NCI-H2196 treated with DMSO at 0.1 percent for 48 hours (cell line): ENCODE data around the gene RHOF.

Experiments used
- DNase-seq: peaks from one replicate; lab custom pipeline; 2025; ENCODE audit not compliant: unreplicated experiment; lab: John Stamatoyannopoulos, UW

RHOF gene

DNA sequence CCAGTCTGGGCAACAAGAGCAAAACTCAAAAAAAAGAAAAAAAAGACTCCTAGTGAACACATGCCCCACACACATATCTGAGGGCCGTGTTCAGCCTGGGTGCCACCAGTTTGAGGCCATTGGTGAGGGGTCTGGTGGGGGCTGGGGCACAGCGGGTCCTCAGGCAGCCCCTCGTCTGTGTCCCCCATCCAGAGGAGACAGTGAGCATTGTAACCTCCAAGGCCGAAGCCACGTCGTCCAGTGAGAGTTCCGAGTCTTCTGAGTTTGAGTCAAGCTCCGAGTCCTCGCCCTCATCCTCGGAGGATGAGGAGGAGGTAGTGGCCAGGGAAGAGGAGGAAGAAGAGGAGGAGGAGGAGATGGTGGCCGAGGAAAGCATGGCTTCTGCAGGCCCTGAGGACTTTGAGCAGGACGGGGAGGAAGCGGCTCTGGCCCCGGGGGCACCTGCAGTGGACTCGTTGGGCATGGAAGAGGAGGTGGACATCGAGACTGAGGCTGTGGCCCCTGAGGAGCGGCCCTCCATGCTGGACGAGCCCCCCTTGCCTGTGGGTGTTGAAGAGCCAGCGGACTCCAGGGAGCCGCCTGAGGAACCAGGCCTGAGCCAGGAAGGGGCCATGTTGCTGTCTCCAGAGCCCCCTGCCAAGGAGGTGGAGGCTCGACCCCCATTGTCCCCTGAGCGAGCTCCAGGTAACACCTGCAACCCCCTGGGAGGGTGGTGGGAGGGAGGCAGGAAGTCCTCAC lies 25.9 kb upstream of the RHOF start:
- no peak for DNase-seq

DNA sequence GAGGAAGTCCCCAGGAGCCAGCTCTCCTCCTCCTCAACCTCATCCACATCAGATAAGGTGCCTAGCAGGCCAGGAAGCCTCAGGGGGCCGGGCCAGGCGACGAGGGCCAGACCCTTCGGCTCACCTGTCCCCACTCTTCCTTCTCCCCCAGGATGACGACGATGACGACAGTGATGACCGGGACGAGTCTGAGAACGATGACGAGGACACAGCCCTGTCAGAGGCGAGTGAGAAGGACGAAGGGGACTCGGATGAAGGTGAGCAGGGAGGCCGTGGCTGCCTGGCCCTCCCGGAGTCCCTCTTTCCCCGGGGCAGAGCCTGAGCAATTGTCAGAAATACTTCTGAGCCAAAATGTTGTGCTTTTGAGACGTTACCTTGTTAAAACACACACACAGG lies 24.2 kb upstream of the RHOF start:
- DNase-seq, result no peak

DNA sequence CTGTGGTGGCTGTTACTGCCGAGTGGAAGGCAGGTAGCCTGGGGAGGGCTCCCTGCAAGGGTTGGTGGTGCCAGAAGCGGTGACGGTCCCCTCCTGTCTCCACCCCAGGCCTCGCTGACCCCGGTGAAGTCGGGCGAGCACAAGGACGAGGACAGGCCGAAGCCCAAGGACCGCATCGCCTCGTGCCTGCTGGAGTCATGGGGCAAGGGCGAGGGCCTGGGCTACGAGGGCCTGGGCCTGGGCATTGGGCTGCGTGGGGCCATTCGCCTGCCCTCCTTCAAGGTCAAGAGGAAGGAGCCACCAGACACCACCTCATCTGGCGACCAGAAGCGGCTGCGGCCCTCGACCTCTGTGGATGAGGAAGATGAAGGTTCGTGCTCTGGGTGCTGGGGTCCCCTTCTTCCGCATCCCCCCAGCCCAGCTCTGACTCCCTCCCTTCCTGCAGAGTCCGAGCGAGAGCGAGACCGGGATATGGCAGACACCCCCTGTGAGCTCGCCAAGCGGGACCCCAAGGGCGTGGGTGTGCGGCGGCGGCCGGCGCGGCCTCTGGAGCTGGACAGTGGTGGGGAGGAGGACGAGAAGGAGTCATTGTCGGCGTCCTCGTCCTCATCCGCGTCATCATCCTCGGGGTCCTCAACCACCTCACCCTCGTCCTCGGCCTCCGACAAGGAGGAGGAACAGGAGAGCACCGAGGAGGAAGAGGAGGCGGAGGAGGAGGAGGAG lies 23.6 kb upstream of the RHOF start:
- no peak for DNase-seq

DNA sequence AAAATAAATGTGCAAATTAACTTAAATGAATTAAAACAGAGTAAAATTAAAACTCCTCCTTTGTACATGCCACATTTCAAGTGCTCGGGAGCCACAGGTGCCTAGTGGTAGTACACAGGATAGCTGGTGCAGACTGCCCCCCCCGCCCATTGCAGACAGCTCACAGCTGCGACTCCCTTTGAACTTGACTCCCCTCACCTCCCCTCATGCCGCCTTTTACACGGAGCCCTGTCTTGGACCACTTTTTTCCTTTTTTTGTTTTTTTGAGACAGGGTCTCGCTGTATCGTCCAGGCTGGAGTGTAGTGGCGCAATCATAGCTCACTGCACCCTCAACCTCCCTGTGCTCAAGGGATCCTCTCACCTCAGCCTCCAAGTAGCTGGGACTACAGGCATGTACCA lies 21.8 kb upstream of the RHOF start:
- DNase-seq, result no peak

DNA sequence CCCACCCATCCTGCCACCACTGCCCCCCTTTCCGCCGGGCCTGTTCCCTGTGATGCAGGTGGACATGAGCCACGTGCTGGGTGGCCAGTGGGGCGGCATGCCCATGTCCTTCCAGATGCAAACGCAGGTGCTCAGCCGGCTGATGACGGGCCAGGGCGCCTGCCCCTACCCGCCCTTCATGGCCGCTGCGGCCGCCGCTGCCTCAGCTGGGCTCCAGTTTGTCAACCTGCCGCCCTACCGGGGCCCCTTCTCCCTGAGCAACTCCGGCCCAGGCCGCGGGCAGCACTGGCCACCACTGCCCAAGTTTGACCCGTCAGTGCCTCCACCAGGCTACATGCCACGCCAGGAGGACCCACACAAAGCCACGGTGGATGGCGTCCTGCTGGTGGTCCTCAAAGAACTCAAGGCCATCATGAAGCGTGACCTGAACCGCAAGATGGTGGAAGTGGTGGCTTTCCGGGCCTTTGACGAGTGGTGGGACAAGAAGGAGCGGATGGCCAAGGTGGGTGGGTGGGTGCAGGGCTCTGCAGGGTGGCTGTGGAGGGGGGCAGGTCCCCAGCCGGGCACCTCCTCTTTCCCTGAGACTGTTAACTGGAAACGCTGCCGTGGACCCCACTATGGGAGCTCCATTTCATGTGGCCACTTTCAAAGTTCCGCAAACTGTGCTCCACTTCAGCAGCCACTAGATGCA lies 21.1 kb upstream of the RHOF start:
- DNase-seq, result no peak

DNA sequence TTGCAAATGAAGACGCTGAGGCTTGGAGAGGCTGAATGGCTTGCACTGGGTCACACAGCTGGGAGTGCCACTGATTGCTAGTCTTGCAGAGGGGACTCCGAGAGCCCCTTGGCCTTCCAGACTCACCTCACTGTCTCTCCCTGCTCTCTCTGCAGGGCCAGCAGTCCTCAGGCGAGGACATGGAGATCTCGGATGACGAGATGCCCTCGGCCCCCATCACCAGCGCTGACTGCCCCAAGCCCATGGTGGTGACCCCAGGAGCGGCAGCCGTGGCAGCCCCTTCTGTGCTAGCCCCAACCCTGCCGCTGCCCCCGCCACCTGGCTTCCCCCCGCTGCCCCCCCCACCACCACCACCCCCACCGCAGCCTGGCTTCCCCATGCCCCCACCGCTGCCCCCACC lies 20.5 kb upstream of the RHOF start:
- no peak for DNase-seq

DNA sequence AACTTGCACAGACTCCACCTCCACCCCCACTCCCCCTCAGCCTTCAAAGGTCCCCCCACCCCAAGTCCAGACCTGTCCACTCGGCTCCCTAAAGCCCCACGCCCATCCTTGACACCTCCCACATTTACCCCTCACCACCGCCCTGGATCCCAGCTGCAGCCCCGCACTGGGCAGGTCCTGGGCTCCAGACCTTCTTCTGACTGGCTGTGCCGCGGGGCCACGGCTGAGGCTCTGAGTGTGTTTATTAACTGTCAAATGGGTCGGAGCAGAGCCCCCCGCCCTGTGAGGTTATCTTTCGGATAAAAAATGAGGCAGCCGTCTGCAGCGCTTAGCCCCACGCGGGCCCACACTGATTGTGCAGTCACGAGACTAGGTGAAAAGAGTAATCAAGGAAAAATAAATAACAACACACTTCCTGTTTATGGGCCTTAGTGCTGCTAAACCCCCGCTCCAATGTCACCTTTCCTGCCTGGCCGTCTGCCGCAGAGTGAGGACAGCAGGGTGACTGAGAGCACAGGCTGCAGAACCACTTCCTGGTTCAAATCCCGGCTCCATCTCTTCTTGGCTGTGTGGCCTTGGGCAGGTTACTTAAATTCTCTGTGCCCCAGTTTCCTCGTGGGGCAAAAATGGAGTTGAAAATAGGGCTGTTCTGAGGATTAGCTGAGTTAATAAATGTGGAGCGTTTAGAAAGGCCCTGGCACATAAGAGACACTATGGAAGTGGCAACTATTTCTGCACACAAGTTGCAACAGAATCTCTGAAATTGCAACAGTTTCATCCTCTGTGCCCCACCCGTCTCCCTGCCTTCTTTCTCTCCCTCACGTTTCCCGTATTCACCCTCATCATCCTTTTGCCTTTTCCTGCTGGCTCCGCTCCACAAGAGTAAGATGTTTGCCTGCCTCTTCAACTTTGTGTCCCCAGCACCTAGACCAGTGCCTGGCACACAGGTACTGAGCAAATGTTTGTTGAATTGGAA lies 19.7 kb upstream of the RHOF start:
- DNase-seq, result no peak

DNA sequence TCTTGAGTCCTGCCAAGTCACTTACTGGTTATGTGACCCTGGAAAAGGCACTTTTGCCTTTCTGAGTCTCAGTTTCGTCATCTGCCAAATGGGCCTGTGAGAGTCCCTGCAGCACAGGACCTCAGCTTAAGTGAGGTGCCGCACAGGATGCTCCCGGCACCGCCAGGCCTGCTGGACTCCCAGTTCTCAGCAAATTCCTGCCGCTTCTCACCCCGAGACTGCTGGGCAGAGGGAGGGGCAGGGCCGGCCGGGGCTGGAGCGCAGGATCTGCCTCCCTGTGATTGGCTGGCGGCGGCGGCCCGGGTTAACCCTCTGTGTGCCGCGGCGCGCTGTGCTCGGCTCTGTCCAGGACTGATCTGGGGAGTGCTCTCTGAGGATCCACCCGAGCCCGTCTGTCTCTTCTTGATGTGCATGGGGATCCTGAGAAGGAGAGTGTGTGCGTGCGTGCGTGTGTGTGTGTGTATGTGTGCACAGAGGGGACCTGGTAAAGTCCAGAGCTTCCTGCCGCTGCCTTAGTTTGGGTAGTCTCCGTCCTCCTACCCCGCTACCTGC lies 18.9 kb upstream of the RHOF start:
- DNase-seq, result peak; percentile 42

DNA sequence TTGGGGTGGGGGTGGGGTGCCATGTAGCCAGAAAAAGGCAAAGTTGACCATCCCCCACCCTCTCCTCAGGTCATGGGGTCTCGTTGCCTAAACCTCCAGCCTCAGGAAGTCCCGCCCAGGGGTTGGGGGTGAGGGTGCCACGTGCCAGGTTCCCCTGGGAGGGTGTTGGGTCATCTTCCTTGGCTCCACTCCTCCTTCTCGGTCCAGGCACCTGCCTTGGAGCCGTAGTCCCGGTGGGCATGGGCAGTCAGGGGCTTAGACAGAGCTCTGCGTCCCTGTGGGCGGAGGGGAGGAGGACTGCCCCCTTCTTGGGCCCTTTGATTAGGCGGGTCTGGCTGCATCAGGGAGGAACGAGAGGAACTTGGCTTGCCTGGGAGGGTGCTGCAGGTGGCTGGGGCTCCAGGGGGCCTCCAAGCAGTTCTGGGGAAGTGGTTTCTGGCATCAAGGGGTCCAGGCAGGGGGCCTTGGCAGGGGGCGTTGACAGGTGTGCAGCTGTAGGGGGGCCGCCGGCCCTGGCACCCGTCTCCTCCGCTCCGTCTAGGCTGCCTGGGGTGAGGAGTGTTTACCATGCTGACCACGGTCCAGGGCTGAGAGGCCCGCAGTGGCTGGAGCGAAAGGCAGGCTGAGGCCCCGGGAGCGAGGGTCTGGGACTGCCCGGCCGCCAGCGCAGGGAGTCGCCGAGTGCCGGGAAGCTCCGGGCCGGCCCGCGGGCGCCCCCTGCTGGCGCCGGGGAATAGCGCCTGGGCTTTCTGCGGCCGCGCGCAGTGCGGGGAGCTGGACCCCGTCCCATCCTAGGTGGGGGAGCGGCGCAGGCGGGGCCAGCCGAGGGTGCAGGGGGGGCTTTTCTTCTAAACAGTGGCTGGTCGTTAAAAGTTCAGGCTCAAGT lies 18.2 kb upstream of the RHOF start:
- peak; percentile 66 for DNase-seq

DNA sequence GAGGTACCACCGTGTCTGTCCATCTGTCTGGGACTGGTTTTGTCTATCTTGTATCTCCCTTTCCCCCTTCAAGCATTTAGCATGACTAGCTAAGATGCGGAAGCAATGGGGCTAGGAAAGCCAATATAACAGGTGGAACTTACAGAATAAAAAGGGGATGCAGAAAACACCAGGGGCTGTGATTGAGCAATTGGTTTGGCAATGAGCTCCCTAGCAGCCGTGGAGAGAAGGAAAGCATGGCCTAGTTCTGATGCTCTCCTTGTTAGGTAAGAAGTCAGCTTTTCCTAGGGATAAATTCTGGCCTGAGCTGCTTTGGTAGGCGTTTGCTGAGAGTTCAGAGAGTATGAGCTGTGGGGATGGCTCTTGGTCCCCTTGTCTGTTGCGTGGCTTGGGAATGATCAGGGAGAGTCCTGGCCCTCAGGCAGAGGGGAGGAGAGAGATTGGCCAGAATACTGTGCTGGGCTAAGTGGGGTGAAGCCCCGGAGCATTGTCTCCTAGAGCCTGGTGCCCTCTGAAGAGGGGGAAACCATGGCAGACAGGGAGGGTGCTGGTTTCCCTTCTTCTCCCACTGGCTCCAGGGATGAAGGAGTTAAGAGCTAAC lies 17.4 kb upstream of the RHOF start:
- DNase-seq, result no peak

DNA sequence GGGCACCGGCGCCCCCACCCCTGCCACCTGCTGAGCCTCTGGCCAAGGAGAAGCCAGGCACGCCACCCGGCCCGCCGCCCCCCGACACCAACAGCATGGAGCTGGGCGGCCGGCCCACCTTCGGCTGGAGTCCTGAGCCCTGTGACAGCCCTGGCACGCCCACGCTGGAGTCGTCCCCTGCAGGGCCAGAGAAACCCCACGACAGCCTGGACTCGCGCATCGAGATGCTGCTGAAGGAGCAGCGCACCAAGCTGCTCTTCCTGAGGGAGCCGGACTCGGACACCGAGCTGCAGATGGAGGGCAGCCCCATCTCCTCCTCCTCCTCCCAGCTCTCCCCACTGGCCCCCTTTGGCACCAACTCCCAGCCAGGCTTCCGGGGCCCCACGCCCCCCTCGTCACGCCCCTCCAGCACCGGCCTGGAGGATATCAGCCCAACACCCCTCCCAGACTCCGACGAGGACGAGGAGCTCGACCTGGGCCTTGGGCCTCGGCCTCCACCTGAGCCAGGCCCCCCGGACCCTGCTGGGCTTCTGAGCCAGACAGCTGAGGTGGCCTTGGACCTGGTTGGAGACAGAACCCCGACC lies 16.8 kb upstream of the RHOF start:
- no peak for DNase-seq

DNA sequence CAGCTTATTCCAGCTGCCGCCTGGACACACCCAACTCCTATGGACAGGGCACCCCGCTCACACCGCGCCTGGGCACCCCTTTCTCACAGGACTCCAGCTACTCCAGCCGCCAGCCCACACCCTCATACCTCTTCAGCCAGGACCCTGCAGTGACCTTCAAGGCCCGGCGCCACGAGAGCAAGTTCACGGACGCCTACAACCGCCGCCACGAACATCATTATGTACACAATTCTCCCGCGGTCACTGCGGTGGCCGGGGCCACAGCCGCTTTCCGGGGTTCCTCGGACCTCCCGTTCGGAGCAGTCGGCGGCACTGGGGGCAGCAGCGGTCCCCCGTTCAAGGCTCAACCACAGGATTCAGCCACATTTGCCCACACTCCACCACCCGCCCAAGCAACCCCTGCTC lies 16.2 kb upstream of the RHOF start:
- no peak for DNase-seq

DNA sequence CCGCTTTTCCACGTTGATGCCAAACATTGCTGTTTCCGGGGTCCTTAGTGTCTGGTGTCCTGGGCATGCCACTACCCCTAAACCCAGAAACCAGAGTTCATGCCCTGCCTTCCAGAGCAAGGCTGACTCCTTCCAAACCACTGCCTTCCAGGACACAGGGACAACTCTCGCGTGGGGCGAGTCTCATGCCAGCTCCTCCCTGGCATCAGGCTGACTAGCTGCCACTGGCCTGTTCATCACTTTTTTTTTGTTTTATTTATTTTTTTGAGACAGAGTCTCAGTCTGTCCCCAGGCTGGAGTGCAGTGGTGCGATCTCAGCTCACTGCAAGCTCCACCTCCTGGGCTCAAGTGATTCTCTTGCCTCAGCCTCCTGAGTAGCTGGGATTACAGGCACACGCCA lies 15.1 kb upstream of the RHOF start:
- no peak for DNase-seq

DNA sequence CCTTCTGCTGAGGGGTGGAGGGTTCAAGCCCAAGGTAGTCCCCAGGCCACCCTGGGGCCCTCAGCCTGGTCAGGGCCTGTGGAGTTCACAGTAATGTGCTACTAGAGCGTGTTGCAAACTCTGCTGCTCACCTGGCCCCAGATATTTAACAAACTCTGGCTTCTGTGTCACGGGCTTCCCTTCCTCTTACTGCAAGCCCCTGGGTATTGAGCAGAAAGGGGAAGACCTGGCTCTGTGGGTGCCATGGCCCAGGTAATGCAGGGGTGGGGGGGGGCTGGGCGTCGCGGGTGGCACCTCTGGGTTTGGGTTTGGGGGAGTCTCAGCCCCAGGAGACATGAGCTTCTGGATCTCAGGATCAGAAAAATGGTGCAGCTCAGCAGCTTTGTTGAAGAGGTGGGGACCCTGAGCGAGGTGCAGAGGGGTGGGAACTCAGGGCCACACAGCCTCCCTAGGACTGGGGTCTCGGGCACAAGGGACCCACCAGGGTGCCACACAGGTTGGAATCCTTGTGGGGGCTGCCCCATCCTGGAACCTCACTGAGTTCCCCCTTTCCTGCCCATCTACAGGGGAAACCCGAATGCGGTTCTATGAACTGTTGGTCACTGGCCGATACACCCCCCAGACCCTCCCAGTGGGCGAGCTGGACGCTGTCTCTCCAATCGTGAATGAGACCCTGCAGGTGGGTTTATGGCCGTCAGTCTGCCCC lies 14.3 kb upstream of the RHOF start:
- DNase-seq, result no peak

DNA sequence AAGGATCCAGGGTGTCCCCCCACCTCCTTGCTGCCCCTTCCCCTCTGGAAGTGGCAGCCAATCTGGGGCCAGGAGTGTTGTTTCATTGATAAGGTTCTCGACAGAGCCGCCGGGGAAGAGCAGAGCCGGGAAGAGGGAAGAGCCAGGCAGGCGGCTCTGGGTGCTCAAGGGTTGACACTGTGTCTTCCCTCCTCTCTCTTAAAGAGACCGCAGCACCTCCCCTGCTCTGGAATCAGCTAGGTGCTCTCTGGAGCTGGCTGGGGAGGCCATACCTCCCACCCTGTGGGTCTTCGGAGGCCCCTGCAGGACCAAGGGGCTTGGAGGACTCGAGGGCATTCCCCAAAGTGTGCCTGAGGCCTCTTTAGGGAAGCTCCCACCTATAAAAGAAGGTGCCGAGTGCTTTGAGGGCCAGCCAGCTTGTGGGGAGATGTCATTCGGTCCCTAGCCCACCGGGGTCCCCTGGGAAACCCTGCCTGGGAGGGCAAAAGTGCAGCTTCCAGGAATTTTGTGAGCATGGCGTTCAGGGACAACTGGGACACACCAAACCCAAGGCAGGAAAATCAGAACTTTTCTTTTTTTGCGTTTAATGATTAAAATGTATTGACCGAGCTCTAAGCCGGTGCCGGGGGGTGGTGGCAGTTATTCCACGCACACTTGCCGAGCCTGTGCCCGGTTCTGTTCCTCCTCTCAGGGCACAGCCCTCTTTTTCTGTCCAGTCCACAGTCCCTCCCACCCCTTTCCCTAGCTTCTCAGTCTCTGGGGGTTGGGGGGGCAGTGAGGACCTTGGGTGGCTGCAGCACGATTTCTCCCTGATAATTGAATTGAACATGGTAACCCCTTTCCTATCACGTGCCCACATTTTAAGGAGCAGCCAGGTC lies 13.3 kb upstream of the RHOF start:
- no peak for DNase-seq

DNA sequence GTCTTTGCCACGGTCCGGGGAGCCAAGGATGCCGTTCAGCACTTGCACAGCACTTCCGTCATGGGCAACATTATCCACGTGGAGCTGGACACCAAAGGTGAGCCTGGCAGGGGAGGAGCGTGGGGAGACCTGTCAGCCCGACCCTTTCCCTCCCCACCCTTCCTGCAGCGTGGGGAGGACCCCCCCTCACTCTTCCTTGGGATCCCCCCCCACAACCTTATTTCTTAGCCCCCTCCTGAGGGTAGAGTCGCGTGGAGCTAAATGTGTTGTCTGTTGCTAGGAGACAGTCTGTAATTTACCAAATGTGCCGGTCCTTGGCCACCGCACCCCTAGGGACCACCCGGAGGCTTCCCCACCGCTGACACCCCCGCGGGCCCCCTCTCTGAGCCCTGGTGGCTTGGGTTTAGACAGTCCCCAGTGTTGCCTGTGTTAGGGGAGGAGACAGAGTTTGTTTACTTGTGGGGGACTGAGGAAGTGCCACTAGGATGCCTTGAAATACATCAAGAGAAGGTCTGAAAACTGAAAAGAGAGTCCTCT lies 12.6 kb upstream of the RHOF start:
- DNase-seq, result no peak
